WTC11 (cell line): ENCODE measurements around the gene PRKCB. TPM values are rescaled to one million over a fixed set of nuclear protein-coding genes. Genes with fewer than 3 reads are reported as not detected.
A peak's percentile ranks its signal among the peaks of the same experiment; 100 is the strongest.
"Not testable (repeated sequence)": the region's sequence is repeated elsewhere in the genome, so short reads cannot be mapped to it uniquely, and the experiment has no call there.

ENCODE experiments used
- ATAC-seq: fragments of 200-7000 bp; cut with Tn5 transposase; 2 replicates; pipeline ENCODE4 v1.10.0; 2021; ENCODE audit warnings: mild to moderate bottlenecking, moderate library complexity
- CTCF ChIA-PET: fragments of 300-600 bp; sonication (Branson Sonifier 250); formaldehyde crosslinking; loops from one replicate; lab custom pipeline; 2021; ENCODE audit warnings: antibody characterized with exemption; lab: Charles Lee
- POLR2A ChIA-PET: fragments of 350-600 bp; sonication (Branson Sonifier 250); formaldehyde crosslinking; loops from one replicate; lab custom pipeline; 2021; ENCODE audit warnings: antibody characterized with exemption; lab: Charles Lee
- DNase-seq: peaks from one replicate; pipeline ENCODE4 v3.0.0; 2021; ENCODE audit warnings: low spot score
- H3K27ac Mint-ChIP-seq: 2 replicates; pipeline ENCODE4 v1.8.0; 2021; ENCODE audit warnings: mixed read lengths
- H3K27me3 Mint-ChIP-seq: 2 replicates; pipeline ENCODE4 v1.8.0; 2021; ENCODE audit warnings: low read depth, mild to moderate bottlenecking, moderate library complexity, mixed read lengths
- H3K36me3 Mint-ChIP-seq: 2 replicates; pipeline ENCODE4 v1.8.0; 2021; ENCODE audit warnings: mixed read lengths
- H3K4me1 Mint-ChIP-seq: 2 replicates; pipeline ENCODE4 v1.8.0; 2022; ENCODE audit warnings: mixed read lengths
- H3K4me3 Mint-ChIP-seq: 2 replicates; pipeline ENCODE4 v1.8.0; 2021; ENCODE audit warnings: mild to moderate bottlenecking, moderate library complexity, mixed read lengths
- H3K9me3 Mint-ChIP-seq: 2 replicates; pipeline ENCODE4 v1.8.0; 2021; ENCODE audit warnings: mixed read lengths
- CDX4 ChIP-seq: fragments of 250-450 bp; sonication (Bioruptor Pico); IDR thresholded peaks from 2 replicates; pipeline ENCODE4 v1.9.0; 2021; ENCODE audit warnings: moderate library complexity, mild to moderate bottlenecking, inconsistent platforms, borderline replicate concordance
- CTCF ChIP-seq: fragments of 200-600 bp; IDR thresholded peaks from 2 replicates; pipeline ENCODE4 v1.8.0; 2022; ENCODE audit warnings: antibody characterized with exemption
- ERG ChIP-seq: fragments of 250-450 bp; sonication (Bioruptor Pico); IDR thresholded peaks from 2 replicates; pipeline ENCODE4 v1.8.0; 2021; ENCODE audit warnings: mild to moderate bottlenecking
- FOXP1 ChIP-seq: sonication (generic); formaldehyde crosslinking; IDR thresholded peaks from 2 replicates; pipeline ENCODE4 v1.8.0; 2022; ENCODE audit warnings: missing genetic modification reagents, mild to moderate bottlenecking, moderate library complexity, borderline replicate concordance
- HMGA2 ChIP-seq: fragments of 250-450 bp; sonication (Bioruptor Pico); IDR thresholded peaks from 2 replicates; pipeline ENCODE4 v1.4.0; 2021; ENCODE audit warnings: mild to moderate bottlenecking, moderate library complexity
- JUN ChIP-seq: sonication (generic); formaldehyde crosslinking; IDR thresholded peaks from 2 replicates; pipeline ENCODE4 v1.8.0; 2023; ENCODE audit warnings: mild to moderate bottlenecking, missing genetic modification reagents
- MAX ChIP-seq: sonication (generic); formaldehyde crosslinking; IDR thresholded peaks from 2 replicates; pipeline ENCODE4 v1.8.0; 2022; ENCODE audit warnings: mild to moderate bottlenecking, missing genetic modification reagents
- MYBL2 ChIP-seq: sonication (generic); formaldehyde crosslinking; IDR thresholded peaks from 2 replicates; pipeline ENCODE4 v1.8.1; 2023; ENCODE audit warnings: mild to moderate bottlenecking, moderate library complexity, missing genetic modification reagents
- NR1H2 ChIP-seq: sonication (generic); formaldehyde crosslinking; IDR thresholded peaks from 2 replicates; pipeline ENCODE4 v1.9.0; 2021; ENCODE audit warnings: mild to moderate bottlenecking, moderate library complexity, missing genetic modification reagents
- PRRX2 ChIP-seq: fragments of 250-450 bp; sonication (Bioruptor Pico); IDR thresholded peaks from 2 replicates; pipeline ENCODE4 v1.8.0; 2021; ENCODE audit warnings: mild to moderate bottlenecking
- RORB ChIP-seq: fragments of 250-450 bp; sonication (Bioruptor Pico); IDR thresholded peaks from 2 replicates; pipeline ENCODE4 v1.9.0; 2021; ENCODE audit warnings: mild to moderate bottlenecking
- SMAD4 ChIP-seq: sonication (generic); formaldehyde crosslinking; IDR thresholded peaks from 2 replicates; pipeline ENCODE4 v1.8.0; 2022; ENCODE audit warnings: mild to moderate bottlenecking, missing genetic modification reagents
- TCF7 ChIP-seq: sonication (generic); formaldehyde crosslinking; IDR thresholded peaks from 2 replicates; pipeline ENCODE4 v1.8.0; 2022; ENCODE audit warnings: mild to moderate bottlenecking, low read depth, missing genetic modification reagents, moderate library complexity
- ZNF138 ChIP-seq: sonication (generic); formaldehyde crosslinking; conservative IDR thresholded peaks from 2 replicates; pipeline ENCODE4 v1.8.1; 2022; ENCODE audit warnings: mild to moderate bottlenecking, moderate library complexity, missing genetic modification reagents
- ZNF263 ChIP-seq: sonication (generic); formaldehyde crosslinking; IDR thresholded peaks from 2 replicates; pipeline ENCODE4 v1.8.1; 2022; ENCODE audit warnings: low read depth, mild to moderate bottlenecking, moderate library complexity, missing genetic modification reagents
- ZNF416 ChIP-seq: fragments of 250-450 bp; sonication (Bioruptor Pico); IDR thresholded peaks from 2 replicates; pipeline ENCODE4 v1.9.0; 2021; ENCODE audit warnings: mild to moderate bottlenecking, inconsistent platforms
- ZNF423 ChIP-seq: fragments of 250-450 bp; sonication (Bioruptor Pico); IDR thresholded peaks from 2 replicates; pipeline ENCODE4 v2.1.2; 2022; ENCODE audit warnings: mild to moderate bottlenecking, moderate library complexity
- ZNF671 ChIP-seq: fragments of 250-450 bp; sonication (Bioruptor Pico); IDR thresholded peaks from 2 replicates; pipeline ENCODE4 v1.8.0; 2021; ENCODE audit warnings: mild to moderate bottlenecking
- total RNA-seq: library from RNA; stranded (reverse); gene quantifications from 3 replicates; pipeline ENCODE4 v1.2.3, GENCODE V29; 2021

The PRKCB gene
- total RNA-seq, 1 experiment from 2014 or later = 6.9 TPM

GRCh38 chr16:24102209-24102660 is 266.5 kb downstream of the PRKCB start:
- ATAC-seq = peak; percentile 54
- CTCF ChIA-PET = interaction anchor here (1.1 to 6.5 kb wide), 5 partner anchors 9 to 151 kb away, joined by 3 to 47 read pairs (median 4); no protein-coding TSS in a partner anchor
- no peak overlapping the region for H3K4me3 Mint-ChIP-seq

GRCh38 chr16:24105471-24105870 is 269.7 kb downstream of the PRKCB start:
- H3K9me3 Mint-ChIP-seq, DNase-seq, ATAC-seq, H3K27me3 Mint-ChIP-seq, H3K4me3 Mint-ChIP-seq, H3K36me3 Mint-ChIP-seq, CTCF ChIA-PET, H3K27ac Mint-ChIP-seq, POLR2A ChIA-PET: not testable (repeated sequence)
- H3K4me1 Mint-ChIP-seq = peaks cover 35% of the 10 kb centered on the region

More at GRCh38 chr16:24102209-24102660, 266.5 kb downstream of the PRKCB start:
- POLR2A ChIA-PET = interaction anchor here (0.6 kb wide), 1 partner anchor 80 kb away, joined by 5 read pairs; no protein-coding TSS in a partner anchor
- H3K36me3 Mint-ChIP-seq = no peaks in the 10 kb centered on the region; the same call in 1 of the 2 replicates
- H3K4me1 Mint-ChIP-seq = peaks cover 61% of the 10 kb centered on the region
- no peaks in the 10 kb centered on the region; the same call in 1 of the 2 replicates for H3K27me3 Mint-ChIP-seq
- H3K27ac Mint-ChIP-seq = peak overlapping the region; percentile 45; the same call in 1 of the 2 replicates
- peaks cover 13% of the 10 kb centered on the region for H3K9me3 Mint-ChIP-seq
- TF ChIP-seq ZNF671 (no peak), ZNF263 (CRISPR knock-in tag) (no peak), PRRX2 (no peak), CTCF (no peak), MYBL2 (CRISPR knock-in tag) (no peak), CDX4 (CRISPR knock-in tag) (no peak), NR1H2 (CRISPR knock-in tag) (no peak), ZNF138 (CRISPR knock-in tag) (no peak), FOXP1 (CRISPR knock-in tag) (no peak), JUN (no peak), MAX (CRISPR knock-in tag) (no peak), ZNF416 (no peak), ERG (CRISPR knock-in tag) (no peak), TCF7 (no peak), RORB (CRISPR knock-in tag) (no peak), SMAD4 (CRISPR knock-in tag) (no peak), ZNF423 (no peak)
- peak; percentile 28 for DNase-seq

GRCh38 chr16:24108090-24108489 is 272.3 kb downstream of the PRKCB start:
- POLR2A ChIA-PET, H3K36me3 Mint-ChIP-seq, H3K27me3 Mint-ChIP-seq, H3K27ac Mint-ChIP-seq, CTCF ChIA-PET, H3K4me3 Mint-ChIP-seq, H3K9me3 Mint-ChIP-seq, ATAC-seq, DNase-seq: not testable (repeated sequence)
- H3K4me1 Mint-ChIP-seq = peaks cover 27% of the 10 kb centered on the region
- peak; percentile 93 for TF ChIP-seq HMGA2 (CRISPR knock-in tag)
